MCF 10A (cell line): ENCODE results near the gene TBXAS1. TPM values are rescaled to one million over a fixed set of nuclear protein-coding genes. Genes with fewer than 3 reads are reported as not detected.

ENCODE experiments used
- BruUV-seq: library from RNA; stranded (reverse); fragments of 400-500 nt; replicated peaks from 2 replicates; lab custom pipeline; 2021; lab: Mats Ljungman, UMichigan
- CTCF ChIA-PET: fragments of 300-600 bp; sonication (Branson Sonifier 250); formaldehyde crosslinking; extraction: SDS; loops from one replicate; lab custom pipeline; 2021; ENCODE audit warnings: antibody characterized with exemption, inconsistent platforms; lab: Yijun Ruan, JAX
- POLR2A ChIA-PET: fragments of 300-600, 350-650 bp; sonication (Branson Sonifier 250); formaldehyde crosslinking; extraction: SDS; loops from one replicate; lab custom pipeline; 2020; ENCODE audit warnings: antibody characterized with exemption, inconsistent platforms; lab: Yijun Ruan, JAX
- DNase-seq: peaks from one replicate; pipeline ENCODE4 v3.0.0-alpha.2; 2018; ENCODE audit not compliant: unreplicated experiment
- H3K27ac Mint-ChIP-seq: one replicate; pipeline ENCODE4 v1.8.0; 2022; ENCODE audit warnings: mild to moderate bottlenecking, low read depth, mixed read lengths; ENCODE audit not compliant: unreplicated experiment
- H3K27me3 Mint-ChIP-seq: one replicate; pipeline ENCODE4 v1.8.0; 2022; ENCODE audit warnings: mixed read lengths; ENCODE audit not compliant: insufficient read depth, unreplicated experiment
- H3K36me3 Mint-ChIP-seq: one replicate; pipeline ENCODE4 v1.8.0; 2022; ENCODE audit warnings: mild to moderate bottlenecking, moderate library complexity, mixed read lengths; ENCODE audit not compliant: insufficient read depth, unreplicated experiment
- H3K4me1 Mint-ChIP-seq: one replicate; pipeline ENCODE4 v1.8.0; 2022; ENCODE audit warnings: mixed read lengths; ENCODE audit not compliant: insufficient read depth, unreplicated experiment
- H3K4me3 Mint-ChIP-seq: one replicate; pipeline ENCODE4 v1.8.0; 2022; ENCODE audit warnings: mild to moderate bottlenecking, moderate library complexity, mixed read lengths; ENCODE audit not compliant: unreplicated experiment
- H3K9me3 Mint-ChIP-seq: one replicate; pipeline ENCODE4 v1.8.0; 2022; ENCODE audit warnings: mixed read lengths; ENCODE audit not compliant: unreplicated experiment
- CTCF ChIP-seq: fragments of 200-600 bp; IDR thresholded peaks from one replicate; pipeline ENCODE4 v1.8.0; 2022; ENCODE audit warnings: antibody characterized with exemption, mild to moderate bottlenecking; ENCODE audit not compliant: unreplicated experiment
- intact Hi-C: fragments of 100-400 bp; cut with micrococcal nuclease; formaldehyde crosslinking; loops from 2 replicates; pipeline ENCODE4 v1.14.1; 2022
- total RNA-seq: library from RNA; stranded (reverse); gene quantifications from 2 replicates; pipeline ENCODE4 v1.2.3, GENCODE V29; 2022

The TBXAS1 gene
- total RNA-seq, 1 experiment from 2014 or later, result 1.5 TPM

DNA sequence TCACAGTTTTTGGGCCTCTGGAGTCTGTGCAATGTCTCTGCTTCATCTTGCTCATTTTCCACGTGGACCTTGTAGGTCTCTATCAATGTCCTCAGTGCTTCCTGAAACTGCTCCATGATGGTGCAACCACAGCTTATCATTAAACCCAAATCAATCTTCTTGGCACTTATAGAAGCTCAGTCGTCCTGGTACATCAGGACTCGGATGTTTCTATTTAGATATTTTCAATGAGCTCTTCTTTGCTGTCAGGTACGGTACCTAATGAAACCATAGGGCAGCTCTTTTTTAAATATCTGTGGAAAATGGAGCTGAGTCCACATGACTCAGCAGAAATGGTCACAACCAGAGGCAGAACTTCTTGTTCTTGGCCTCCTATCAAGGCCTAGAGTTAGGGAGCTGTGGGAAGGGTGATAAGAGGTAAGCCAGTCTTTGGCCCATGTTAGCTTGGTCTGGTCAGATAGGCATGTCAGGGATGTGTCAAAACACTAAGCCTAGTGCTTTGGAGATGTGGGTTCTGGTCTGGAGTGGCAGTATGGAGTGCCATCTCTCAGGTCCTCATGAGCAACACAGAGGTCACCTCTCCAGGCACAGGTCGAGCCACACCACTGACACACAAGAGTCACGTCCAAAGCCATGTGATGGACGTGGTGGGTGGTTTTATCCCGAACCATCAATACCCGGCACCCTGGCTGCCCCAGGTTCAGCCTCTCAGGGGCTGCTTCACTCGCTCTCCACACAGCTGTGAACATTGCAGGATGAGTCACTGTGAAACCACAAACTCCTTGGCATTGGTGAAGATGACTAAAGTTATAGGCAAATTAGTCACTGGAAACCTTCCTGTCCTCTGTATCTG, 87.0 kb downstream of the TBXAS1 start:
- POLR2A ChIA-PET, result interaction anchor here (0.5 to 2.7 kb wide), 22 partner anchors 11 to 515 kb away, joined by 3 to 14 read pairs (median 3); partner anchors contain the start of gene PARP12
- CTCF ChIA-PET, result interaction anchor here (0.6 to 1.6 kb wide), 8 partner anchors 57 to 324 kb away, joined by 3 to 7 read pairs (median 4); no protein-coding TSS in a partner anchor
- Mint-ChIP-seq H3K9me3 (no peaks in the 10 kb centered on the region), H3K27ac (peak overlapping the region; percentile 94), H3K27me3 (no peaks in the 10 kb centered on the region), H3K4me3 (peak overlapping the region; percentile 58), H3K4me1 (peaks cover 42% of the 10 kb centered on the region), H3K36me3 (peaks cover 7% of the 10 kb centered on the region)
- TSS peak; percentile 13 for BruUV-seq
- intact Hi-C loops, result no loop called here
- TF ChIP-seq CTCF, result no peak
- DNase-seq, result peak; percentile 98

DNA sequence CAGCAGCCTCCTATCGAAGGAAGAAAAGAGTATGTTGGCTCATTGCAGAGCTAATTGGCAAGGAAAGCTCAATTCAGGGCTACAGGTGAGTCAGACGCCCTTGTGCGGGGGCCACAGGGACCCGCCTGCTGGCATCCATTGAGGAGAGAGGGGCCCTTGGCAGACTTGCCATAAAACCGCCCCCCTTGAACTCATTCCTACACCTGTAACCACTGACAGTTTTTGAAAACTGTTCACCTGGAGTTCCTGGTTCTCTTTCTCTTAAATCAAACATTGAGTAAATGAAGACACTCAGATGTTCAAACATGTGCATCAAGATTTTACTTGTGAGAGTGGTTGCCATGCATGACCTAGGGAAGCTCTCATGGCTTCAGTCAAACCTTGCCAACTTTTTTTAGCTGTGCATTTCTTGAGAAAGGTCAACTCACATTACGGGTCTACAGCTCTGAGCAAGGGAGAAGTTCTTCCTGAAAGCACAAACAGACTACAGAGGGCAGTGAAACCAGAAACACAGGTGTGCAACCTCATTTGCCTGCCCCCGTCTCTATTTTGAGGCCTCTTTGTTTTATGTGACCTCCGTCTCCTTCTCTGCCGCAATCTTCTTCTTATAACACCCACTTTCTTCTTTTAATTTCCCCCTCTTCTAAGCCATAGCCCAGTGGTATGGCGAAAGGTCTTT, 87.8 kb downstream of the TBXAS1 start:
- ChIA-PET POLR2A (interaction anchor here (0.6 to 2.7 kb wide), 17 partner anchors 12 to 516 kb away, joined by 3 to 14 read pairs (median 3); no protein-coding TSS in a partner anchor), CTCF (interaction anchor here (0.5 to 1.6 kb wide), 7 partner anchors 133 to 494 kb away, joined by 3 to 7 read pairs (median 3); no protein-coding TSS in a partner anchor)
- Mint-ChIP-seq H3K27me3 (no peaks in the 10 kb centered on the region), H3K4me1 (peaks cover 42% of the 10 kb centered on the region), H3K9me3 (no peaks in the 10 kb centered on the region), H3K27ac (peak overlapping the region; percentile 94), H3K36me3 (peaks cover 7% of the 10 kb centered on the region), H3K4me3 (peak overlapping the region; percentile 58)
- BruUV-seq, result no TSS peak
- DNase-seq, result no peak
- TF ChIP-seq CTCF, result no peak
- intact Hi-C loops, result no loop called here

- peaks cover 7% of the 10 kb centered on the region for H3K36me3 Mint-ChIP-seq
- DNase-seq, result no peak
- BruUV-seq, result no TSS peak
- no peak for TF ChIP-seq CTCF
- intact Hi-C loops, result no loop called here
- H3K4me1 Mint-ChIP-seq, result peaks cover 42% of the 10 kb centered on the region
- H3K27me3 Mint-ChIP-seq, result no peaks in the 10 kb centered on the region
- ChIA-PET POLR2A (interaction anchor here (0.6 to 2.7 kb wide), 4 partner anchors 18 to 147 kb away, joined by 3 to 14 read pairs (median 5); no protein-coding TSS in a partner anchor), CTCF (interaction anchor here (0.5 to 0.9 kb wide), 4 partner anchors 136 to 495 kb away, joined by 3 to 7 read pairs (median 4); no protein-coding TSS in a partner anchor)
- no peak overlapping the region for H3K4me3 Mint-ChIP-seq
- no peak overlapping the region for H3K27ac Mint-ChIP-seq
- H3K9me3 Mint-ChIP-seq, result no peaks in the 10 kb centered on the region
Measured at GRCh38 chr7:139917851-139918250, 88.8 kb downstream of the TBXAS1 start.

DNA sequence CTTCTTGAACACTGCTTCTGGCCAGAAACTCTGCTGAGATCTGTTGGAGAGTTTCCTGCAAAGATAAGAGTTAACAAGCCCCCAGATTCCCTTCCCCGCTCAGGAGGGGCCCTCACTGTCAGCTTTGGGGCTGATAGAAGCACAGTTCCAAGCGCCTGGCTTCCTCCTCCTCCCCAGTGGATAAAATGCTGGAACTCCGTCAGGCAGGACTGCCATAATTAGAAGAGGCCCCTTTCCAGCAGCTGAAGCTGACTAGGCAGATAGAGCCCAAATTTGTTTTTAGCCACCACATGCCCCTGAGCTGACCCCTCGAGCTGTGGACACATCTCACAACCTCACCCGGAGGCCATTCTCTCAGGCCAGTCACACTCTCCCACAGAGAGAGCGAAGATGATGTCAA, 89.4 kb downstream of the TBXAS1 start:
- no peak overlapping the region for H3K27ac Mint-ChIP-seq
- no peak for TF ChIP-seq CTCF

More for the DNA sequence above, 89.4 kb downstream of the TBXAS1 start:
- Mint-ChIP-seq H3K36me3 (peaks cover 7% of the 10 kb centered on the region), H3K9me3 (no peaks in the 10 kb centered on the region), H3K4me1 (peaks cover 42% of the 10 kb centered on the region), H3K4me3 (no peak overlapping the region), H3K27me3 (no peaks in the 10 kb centered on the region)
- intact Hi-C loops, result no loop called here
- no peak for DNase-seq
- ChIA-PET CTCF (no interaction called here), POLR2A (no interaction called here)
- BruUV-seq, result no TSS peak
